HG03520 (cell line): ENCODE data around the gene GALNT9.

Source experiments
- ATAC-seq: cut with Tn5 transposase; IDR thresholded peaks from one replicate; pipeline ENCODE4 v1.9.1; 2021; ENCODE audit warnings: mild to moderate bottlenecking, moderate library complexity; ENCODE audit not compliant: unreplicated experiment

Gene GALNT9

DNA sequence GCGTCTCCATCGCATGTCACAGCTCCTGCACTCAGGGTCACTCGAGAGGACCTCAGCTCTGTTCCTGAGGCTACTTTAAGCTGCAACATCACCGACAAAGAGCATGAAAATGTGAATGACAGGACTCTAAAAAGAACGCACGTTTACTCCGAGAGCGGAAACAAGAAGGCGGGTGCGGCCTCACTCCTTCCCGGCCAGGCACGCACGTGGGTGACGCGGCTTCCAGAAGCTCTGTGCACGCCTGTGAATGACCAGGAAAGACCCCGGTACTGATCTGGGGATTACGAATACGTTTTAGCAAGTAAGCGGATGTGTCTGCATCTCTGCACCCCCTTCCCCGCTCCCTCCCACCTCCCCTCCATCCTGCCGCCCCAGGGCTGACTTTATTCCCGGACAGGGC, 15.2 kb upstream of the GALNT9 start:
- ATAC-seq = no peak

DNA sequence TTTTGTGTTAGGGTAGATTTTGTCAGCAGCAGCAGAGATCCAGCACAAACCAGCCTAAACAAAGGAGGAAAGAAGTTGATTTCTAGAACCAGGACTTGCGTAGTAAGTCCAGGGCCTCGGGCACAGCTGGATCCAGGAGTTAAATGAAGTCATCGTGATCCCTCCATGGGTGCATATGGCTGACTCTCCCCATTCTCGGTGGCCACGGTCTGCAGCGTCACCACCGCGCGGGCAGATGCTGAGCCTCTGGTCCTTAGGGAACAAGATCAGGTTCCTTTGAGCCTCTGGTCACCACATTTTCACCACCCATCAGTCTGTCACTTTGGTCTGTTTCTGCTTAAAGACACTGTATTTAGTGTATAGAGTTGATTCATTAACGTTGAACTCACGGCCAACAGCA, 14.8 kb upstream of the GALNT9 start:
- ATAC-seq = no peak

GRCh38 chr12:132343294-132344004, 14.1 kb upstream of the GALNT9 start:
- no peak for ATAC-seq

DNA sequence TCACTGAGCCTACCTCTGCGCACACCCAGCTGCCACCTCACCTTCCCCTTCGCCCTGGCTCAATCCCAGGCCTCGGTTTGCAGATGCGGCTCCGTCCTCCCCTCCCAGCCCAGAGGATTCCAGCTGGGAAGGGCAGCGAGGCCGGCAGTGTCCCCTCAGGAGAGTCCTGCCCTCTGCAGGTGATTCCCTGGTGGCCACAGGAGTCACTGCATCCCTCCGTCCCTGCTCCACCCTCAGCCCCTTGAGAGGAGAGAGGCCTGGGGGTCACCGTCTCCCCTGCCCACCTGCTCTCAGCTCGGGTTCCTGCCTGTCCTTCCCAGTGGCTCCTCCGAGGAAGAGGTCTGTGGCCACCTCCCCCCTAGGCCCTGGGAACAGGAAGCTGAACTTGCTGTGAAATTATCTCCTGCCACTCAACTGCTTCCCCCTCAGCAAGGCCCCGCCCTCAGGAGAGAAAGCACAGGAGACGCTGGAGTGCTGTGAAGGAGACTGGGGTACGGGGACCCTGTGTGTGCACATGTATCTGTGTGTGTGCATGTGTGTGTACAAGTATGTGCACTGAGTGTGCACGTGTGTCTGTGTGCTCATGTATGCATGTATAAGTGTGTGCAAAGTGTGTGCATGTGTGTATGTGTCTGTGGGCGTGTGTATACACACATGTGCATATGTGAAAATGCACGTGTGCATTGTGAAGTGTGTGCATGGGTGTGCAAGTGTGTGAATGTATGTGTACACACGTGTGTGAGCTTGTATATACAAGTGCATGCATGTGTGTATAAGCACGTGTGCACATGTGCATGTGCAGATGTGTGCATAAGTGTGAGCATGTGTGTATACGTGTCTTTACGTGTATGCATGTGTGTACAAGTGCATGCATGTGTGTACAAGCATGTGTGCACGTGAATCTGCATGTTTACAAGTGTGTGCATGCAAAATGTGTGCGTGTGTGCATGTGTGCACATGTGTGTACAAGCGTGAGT, 13.2 kb upstream of the GALNT9 start:
- ATAC-seq = no peak

DNA sequence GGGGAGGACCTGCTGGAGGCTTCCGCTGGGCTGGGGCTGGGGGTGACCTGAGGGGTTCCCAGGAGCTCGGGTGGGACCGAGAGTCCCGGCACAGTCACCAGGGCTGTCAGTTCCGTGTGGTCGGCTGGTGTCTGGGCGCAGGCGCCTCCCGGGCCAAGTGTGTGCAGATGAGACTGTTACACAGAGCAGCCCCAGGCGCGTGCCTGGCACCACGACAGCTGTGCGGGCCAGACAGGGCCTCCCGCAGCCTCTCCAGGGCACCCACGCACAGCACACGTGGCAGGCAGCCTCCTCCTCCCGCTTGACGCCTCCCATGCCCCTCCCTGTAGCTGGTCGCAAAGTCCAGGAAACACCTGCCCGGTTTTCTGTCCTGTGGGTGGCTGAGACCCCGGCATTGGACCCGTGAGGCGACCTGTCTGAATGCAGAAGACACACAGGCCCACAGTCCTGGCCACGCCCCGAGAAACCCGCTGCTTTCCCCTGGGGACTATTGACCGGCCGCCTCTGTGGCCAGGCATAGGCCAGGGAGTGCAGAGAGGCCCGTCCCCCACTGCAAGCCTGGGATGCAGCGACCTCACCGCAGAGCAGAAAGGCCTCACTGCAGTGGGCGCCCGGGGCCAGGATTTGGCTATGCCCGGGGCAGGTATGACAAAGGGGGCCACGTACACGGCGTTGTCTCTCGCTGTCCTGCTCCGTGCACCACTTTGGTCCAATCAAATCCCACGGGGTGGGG, 12.1 kb upstream of the GALNT9 start:
- no peak for ATAC-seq

- no peak for ATAC-seq
These were observed 11.1 kb upstream of the GALNT9 start for GRCh38 chr12:132340266-132341035.

- ATAC-seq = no peak
These were observed 10.5 kb upstream of the GALNT9 start for GRCh38 chr12:132339856-132340255.

DNA sequence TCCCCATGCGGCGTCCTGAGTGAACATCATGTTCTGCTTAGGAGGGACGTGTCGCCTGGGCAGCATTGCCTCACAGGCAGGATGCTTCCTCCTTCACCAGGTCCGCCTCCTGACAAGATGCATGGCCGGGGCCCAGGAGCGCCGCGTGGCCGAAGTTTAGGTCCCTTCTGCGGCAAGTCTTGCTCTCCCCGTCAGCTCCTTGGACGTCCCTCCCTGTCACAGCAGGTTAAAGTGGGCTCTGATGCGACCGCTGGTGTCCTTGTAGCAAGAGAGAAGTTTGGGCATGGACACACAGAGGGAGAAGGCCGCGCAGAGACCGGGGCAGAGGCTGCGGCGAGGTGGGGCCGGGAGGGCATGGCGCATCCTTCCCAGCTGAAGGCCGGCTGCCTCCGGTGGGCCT, 9.4 kb upstream of the GALNT9 start:
- no peak for ATAC-seq

DNA sequence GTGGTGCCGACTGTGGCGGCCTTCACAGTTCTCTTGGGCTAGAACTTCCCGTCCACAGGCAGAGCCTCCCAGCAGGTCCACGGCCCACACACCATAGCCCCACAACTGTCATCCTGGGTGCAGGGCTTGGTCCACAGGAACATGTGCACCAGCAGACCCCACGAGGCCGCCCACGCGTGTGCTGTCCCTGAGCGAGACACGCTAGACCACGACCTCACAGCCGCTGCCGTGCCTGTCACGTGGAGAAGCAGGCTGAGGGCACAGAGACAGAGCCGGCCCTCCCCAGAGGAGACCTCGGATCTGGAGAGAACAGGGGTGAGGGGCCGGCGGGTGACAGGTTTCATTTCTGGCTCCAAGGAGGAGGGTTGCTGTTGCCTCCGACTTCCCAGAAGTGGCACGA, 8.9 kb upstream of the GALNT9 start:
- ATAC-seq = no peak

DNA sequence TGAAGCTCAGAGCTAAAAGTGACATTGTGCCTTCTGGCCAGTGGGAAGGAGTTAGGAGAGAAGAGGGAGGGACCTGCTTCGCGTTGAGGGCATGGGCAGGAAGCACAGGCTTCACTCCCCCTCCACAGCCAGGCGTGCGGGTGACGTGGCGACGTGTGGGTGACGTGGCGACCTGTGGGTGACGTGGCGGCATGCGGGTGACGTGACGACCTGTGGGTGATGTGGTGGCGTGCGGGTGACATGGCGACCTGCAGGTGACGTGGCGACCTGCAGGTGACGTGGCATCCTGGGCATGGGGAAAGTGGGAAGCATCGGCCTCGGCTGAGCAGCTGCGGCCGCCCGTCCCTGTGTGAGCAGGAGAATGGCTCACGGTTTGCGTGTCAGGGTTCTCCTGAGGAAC, 8.2 kb upstream of the GALNT9 start:
- no peak for ATAC-seq

DNA sequence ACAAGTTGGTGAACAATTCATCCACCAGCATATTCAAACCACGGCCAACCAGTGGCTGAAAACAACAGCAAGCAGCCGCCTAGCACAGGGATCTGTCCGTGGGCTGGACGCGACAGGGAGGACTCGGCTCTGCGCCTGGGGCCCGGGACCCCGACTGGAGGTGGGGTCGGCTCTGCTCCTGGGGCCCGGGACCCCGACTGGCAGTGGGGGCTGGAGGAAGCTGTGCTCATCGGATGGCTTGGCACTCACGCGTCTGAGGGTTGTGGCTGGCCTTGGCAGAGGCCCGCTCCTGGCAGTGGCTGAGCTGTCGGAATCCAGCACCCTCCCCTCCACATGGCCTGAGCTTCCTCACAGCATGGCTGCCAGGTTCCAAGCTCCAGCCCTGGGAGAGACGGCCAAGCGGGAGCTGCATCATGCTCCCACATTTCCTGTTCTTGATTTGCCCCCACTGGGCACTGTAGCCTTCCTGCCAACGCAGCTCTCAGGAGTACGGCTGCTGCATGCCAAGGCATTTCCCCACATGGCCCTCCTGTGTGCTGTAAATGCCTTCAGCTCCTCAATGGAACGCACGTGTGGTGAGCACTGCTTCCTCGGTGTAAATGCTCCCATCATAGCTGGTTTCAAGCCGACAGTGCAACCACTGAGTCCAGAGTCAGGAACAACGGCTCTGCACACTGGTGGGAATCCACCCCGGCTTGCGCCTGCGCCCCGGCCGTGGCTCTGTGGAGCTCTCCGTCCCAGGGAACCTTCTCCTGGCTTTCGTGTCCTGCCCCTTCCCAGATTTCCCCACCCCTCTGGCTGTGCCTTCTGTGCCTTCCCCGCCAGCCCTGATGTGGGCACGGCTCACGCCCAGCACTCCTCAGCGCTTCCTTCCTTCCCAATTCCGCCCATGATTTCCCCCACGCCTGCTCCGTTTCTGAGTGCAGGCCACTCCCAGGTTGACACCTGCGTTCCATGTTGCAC, 7.3 kb upstream of the GALNT9 start:
- no peak for ATAC-seq

DNA sequence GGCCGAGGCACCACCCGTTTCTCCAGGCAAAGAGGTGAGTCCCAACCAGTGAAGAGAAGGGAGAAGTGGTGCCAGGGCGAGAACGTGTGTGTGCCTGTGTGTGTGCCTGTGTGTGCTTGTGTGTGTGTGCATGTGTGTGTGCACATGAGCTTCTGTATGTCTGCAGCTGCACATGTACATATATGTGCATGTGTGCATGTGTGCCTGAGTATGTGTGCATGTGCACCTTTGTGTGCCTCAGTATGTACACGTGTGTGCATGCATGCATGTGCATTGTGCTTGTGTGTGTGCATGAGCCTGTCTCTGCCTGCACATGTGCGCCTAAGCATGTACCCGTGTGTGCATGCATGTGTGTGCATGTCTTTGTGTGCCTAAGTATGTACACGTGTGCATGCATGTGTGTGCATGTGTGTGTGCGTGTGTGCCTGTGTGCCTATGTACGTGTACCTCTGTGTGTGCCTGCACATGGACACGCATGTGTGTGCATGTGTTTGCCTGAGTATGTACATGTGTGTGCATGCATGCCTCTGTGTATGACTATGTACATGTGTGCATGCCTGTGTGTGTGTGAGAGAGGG, 5.9 kb upstream of the GALNT9 start:
- ATAC-seq = no peak

GRCh38 chr12:132333766-132334165, 4.4 kb upstream of the GALNT9 start:
- ATAC-seq = no peak

GRCh38 chr12:132333273-132333672, 3.9 kb upstream of the GALNT9 start:
- no peak for ATAC-seq

GRCh38 chr12:132330549-132330881, 1.1 kb upstream of the GALNT9 start:
- ATAC-seq = no peak

- ATAC-seq = no peak
These were observed 545 bp upstream of the GALNT9 start for GRCh38 chr12:132329720-132330548.

DNA sequence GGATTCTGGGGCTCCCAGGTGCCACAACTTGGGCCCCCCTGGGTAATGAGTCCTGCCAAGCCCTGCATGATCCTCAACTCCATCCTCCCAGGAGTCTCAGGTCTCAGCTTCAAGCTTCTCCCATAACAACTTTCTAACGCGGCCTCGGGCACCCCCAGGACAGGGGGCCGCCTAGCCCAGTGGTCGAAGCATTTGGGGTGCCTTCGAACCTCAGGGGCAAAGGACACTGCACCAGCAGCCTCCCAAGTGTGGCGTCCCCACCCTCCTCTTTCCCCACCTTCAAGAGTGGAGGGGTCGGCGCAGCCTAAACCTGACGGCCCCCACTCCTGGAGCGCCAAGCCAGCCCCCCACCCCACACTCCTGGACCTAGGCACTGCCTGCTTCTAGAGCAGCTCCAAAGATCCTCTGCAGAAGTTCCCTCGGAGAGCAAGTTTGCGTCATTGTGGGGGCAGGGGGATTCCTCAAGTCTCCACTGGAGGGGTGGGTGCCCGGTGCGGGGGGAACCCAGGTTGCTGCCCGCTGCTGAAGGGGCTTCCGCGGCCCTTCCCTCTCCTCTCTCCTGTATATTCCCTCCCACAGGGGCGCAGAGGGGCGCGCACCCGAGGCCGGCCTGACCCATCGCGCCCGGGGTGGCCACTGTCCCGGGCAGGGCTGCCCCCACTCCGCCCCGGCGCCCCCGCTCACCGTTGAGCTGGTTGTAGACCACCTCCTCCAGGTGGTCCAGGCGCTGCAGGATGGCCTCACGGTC, 933 bp downstream of the GALNT9 start:
- no peak for ATAC-seq
